GM19238 (cell line): ENCODE results near the gene ACTR6.
"Not testable (repeated sequence)": the region's sequence is repeated elsewhere in the genome, so short reads cannot be mapped to it uniquely, and the experiment has no call there.

ENCODE experiments used
- DNase-seq: peaks from one replicate; pipeline ENCODE4 v3.0.0; 2011; ENCODE audit warnings: low spot score; ENCODE audit not compliant: insufficient read length

Gene ACTR6

GRCh38 chr12:100200463-100201181 lies at the start of gene ACTR6:
ACTR6 (plus strand) TSS chr12:100200815; CDS start chr12:100200852, 37 bp downstream.
- DNase-seq, result peak; percentile 74

DNA sequence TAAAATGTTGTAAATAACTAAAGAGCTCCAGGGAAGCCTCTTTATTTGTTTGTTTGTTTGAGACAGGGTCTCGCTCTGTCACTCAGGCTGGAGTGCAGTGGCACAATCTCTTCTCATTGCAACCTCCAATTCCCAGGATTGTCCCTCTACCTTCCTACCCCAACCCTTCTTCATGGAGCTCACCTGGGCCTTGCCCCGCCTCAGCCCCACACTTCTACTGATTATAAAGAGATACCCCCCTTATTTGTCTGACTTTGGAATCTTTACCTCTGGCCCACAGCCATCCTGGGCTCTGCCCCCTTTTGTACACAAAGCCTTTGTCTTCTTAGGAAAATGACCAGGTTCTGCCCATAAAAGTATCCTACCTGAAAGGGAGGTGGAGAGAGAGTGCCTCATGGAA lies 48.8 kb upstream of the ACTR6 start:
- no peak for DNase-seq

GRCh38 chr12:100153131-100153530 lies 47.5 kb upstream of the ACTR6 start:
- DNase-seq, result no peak

GRCh38 chr12:100154474-100155247 lies 46.0 kb upstream of the ACTR6 start:
- peak; percentile 55 for DNase-seq

- DNase-seq, result no peak
Observed at GRCh38 chr12:100156731-100157426, 43.7 kb upstream of the ACTR6 start.

DNA sequence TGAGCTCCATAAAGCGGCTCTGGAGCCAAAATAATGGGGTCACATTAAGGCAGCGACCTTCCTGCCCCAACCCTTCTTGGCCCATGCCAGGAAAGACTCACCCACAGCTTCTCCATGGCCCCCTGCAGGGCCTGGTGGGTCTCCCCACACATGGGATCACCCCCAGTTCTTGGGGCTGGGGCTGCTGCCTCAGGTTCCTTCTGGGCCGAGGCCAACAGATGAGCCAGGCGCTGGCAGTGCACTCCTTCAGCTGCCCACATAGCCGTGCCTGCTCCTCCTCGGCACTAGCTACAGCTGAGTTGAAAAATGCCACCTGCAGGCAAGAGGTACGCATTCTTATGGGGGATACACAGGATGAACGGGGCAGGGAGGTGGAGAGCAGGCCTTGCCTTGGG lies 43.2 kb upstream of the ACTR6 start:
- DNase-seq, result no peak

DNA sequence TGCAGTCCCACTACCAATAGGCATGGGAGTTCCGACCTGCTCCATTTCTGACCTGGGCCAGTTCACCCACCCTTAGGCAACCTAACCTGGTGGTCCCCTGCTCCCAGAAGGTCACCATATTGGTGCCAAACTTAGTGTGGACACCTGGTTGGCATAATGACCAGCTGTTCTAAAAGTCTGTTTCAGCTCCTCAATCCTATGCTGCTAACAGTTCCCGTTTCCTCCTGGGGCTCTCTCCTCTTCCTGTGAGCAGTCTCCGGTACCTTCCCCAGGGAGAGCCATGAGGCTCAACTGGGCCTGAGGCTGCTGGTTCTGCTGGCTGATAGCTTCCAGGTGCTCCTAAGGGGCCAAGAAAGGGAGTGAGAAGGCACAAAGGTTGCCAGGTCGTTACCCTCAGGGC lies 42.1 kb upstream of the ACTR6 start:
- DNase-seq, result no peak

GRCh38 chr12:100159391-100160104 lies 41.1 kb upstream of the ACTR6 start:
- no peak for DNase-seq

- DNase-seq, result peak; percentile 80
Observed at GRCh38 chr12:100163416-100164152, 37.0 kb upstream of the ACTR6 start.

GRCh38 chr12:100164153-100164704 lies 36.4 kb upstream of the ACTR6 start:
- no peak for DNase-seq

GRCh38 chr12:100165356-100165755 lies 35.3 kb upstream of the ACTR6 start:
- no peak for DNase-seq

GRCh38 chr12:100166232-100166631 lies 34.4 kb upstream of the ACTR6 start:
- no peak for DNase-seq

GRCh38 chr12:100168562-100168961 lies 32.1 kb upstream of the ACTR6 start:
- no peak for DNase-seq

GRCh38 chr12:100169345-100169744 lies 31.3 kb upstream of the ACTR6 start:
- DNase-seq, result no peak

DNA sequence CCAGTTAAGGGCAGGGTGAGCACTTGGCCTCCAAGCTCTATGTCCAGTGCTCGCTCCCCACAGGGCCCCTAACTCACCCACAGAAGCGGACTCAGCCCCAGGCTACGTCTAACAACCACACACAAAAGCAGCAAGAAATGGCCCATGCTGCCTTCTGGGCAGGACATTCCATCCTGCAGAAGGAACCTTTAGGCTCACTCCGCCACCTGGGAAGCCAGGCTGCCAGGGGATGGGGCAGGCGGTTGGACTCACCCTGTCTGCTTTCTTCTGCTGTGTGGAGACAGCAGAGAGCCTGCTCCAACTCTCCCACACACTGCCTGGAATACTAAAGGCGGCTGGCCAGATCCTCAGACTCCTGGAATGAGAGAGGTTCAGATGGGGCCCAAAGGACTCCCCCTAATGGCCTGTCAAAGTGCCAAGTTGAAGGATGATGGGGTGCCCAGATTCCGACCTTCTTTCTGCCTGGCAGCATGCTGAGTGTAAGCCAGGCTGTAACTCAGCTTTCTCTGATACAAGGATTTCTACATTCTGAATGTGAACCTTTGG lies 30.2 kb upstream of the ACTR6 start:
- no peak for DNase-seq

- DNase-seq, result no peak
Observed at GRCh38 chr12:100171248-100171647, 29.4 kb upstream of the ACTR6 start.

DNA sequence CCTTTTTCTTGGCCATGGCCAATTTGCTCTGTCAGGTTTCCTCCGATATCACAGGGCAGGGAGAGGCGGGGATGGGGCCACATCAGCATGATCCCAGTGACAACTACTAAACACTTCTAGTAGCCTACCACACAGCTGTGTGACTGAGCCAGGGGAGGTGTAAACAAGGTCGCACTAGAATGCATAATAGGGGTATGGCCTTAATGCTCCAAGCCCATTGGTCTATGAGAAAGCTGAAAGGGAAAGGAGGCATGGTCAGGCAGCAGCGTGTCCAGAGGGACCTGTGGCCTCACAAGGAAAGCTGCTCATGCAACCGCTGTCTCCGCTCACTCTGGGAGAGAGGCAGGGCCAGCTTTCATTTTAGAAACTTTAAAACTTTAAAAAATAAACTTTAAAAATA lies 27.5 kb upstream of the ACTR6 start:
- no peak for DNase-seq

GRCh38 chr12:100174495-100174894 lies 26.1 kb upstream of the ACTR6 start:
- no peak for DNase-seq

DNA sequence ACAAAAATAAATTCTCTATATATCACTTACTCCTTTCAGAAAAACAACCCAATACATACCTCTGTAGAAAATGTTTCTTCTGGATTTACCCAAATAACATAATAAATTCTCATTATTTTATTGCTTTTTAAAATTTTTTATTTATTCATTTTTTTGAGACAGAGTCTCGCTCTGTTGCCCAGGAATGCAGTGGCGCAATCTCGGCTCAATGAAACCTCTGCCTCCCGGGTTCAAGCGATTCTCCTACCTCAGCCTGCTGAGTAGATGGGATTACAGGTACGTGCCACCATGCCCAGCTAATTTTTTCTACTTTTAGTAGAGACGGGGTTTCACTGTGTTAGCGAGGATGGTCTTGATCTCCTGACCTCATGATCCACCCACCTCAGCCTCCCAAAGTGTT lies 24.1 kb upstream of the ACTR6 start:
- not testable (repeated sequence) for DNase-seq

DNA sequence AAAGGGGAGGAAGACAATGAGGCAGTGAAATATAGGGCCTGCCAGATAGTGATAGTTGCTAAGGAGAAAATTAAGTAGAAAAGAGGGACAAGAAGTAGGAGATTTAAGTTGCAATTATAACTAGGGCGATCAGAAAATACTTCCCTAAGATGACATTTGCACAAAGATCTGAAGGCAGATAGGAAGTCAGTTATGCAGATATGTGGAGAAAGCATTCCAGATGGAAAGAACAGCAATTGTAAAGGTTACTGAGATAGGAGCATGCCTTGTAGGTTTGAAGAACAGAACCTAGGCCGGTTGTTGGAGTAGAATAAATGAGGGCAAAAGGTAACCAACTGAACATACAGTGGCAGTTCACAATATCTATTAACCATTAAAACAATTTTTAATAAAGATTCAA lies 21.4 kb upstream of the ACTR6 start:
- DNase-seq, result no peak
